ENCODE measurements around the gene CTNNA3. TPM values are rescaled to one million over a fixed set of nuclear protein-coding genes. Genes with fewer than 3 reads are reported as not detected.

CTNNA3 gene
- total RNA-seq, 4 donors from 2014 or later, result 1.5 to 9.8 (median 4.3) TPM

DNA sequence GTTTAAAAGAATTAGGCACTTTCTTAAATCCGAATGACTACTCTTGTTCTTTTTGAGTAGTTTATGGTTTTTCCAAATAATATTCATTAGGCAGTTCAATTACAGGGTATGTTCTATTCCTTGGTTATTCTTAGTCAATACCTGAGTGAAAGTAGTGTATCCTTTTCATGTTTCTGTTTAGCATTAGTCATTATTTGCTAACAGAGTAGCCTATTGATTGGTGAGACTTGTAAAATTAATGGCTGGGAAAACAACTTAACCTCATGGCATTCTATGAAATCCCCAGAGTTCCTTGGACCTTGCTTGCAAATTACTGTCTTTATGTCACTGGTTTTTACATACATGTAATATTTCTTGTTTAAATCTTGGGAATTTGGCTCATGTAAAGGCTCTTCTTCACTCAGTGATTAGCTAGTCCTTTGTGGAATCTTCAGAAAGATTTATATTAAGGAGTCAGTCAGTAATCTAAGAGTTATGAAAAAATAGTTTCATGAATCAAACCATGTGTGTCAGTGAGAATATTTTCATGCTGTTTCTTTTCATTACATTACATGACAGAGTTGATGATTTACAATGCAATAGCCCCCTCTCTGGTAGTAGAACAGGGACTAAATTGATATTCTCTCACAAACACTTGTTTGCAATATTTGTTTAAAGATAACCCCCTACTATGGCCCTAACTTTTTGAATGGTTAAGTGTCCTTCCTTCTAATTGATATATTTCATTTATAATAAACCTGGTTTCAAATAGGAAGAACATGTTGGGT is 851.6 kb downstream of the CTNNA3 start:
- H3K4me3 ChIP-seq, result no peak overlapping the region
- H3K27ac ChIP-seq, result no peak overlapping the region

DNA sequence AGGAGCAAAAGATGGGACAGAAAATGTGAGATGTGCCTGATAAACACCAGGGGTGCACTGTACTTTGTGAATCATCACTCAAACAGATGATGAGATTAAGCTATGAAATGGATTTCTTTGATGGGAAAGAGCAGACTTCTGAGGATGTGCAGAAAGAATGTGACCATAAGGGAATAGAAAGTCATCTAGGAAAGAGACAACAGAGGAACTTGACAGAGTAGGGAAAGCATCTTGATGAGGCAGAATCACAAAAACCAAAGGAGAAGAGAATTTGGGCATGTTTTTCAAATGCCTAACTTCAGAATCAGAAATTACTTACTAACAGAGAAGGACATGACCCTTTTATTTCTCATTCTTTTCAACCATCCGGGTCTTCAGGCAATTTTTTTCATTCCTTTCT is 852.6 kb downstream of the CTNNA3 start:
- intact Hi-C loops (cut with DNase I; ENCODE audit: low total_unique reads), result no loop called here

More for the DNA sequence above, 851.6 kb downstream of the CTNNA3 start:
- no peaks in the 10 kb centered on the region for H3K9me3 ChIP-seq
- TF ChIP-seq POLR2A (IDR thresholded peaks at IDR 0.05), result no peak
- H3K4me1 ChIP-seq, result no peaks in the 10 kb centered on the region
- intact Hi-C loops (cut with DNase I; ENCODE audit: low total_unique reads), result no loop called here
- no peaks in the 10 kb centered on the region for H3K36me3 ChIP-seq
- DNase-seq, result no peak
- H3K27me3 ChIP-seq, result no peaks in the 10 kb centered on the region

DNA sequence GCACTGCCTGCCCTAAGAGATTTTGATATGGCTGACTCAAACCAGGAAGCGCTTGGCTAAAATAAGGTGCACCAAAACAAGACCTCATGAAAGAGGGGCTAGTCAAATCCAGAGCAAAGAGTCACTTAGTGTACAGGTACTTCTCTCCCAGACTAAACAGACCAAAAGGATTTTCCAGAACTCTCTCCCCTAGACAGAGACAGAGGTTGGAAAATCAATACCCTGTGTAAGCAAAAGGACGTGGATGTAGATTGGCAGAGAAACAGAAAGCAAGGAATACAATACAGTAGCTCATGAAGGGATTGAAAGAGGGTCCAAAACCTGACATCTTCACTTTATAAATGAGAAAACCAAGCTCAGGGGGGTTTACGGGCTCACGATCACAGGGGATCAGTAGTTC is 853.1 kb downstream of the CTNNA3 start:
- Histone ChIP-seq H3K4me3 (no peak overlapping the region), H3K27me3 (no peaks in the 10 kb centered on the region), H3K36me3 (no peaks in the 10 kb centered on the region), H3K27ac (no peak overlapping the region), H3K4me1 (no peaks in the 10 kb centered on the region), H3K9me3 (no peaks in the 10 kb centered on the region)
- DNase-seq, result no peak
- intact Hi-C loops (cut with DNase I; ENCODE audit: low total_unique reads), result no loop called here
- no peak for TF ChIP-seq POLR2A (IDR thresholded peaks at IDR 0.05)
- TF ChIP-seq, protein P1, sequence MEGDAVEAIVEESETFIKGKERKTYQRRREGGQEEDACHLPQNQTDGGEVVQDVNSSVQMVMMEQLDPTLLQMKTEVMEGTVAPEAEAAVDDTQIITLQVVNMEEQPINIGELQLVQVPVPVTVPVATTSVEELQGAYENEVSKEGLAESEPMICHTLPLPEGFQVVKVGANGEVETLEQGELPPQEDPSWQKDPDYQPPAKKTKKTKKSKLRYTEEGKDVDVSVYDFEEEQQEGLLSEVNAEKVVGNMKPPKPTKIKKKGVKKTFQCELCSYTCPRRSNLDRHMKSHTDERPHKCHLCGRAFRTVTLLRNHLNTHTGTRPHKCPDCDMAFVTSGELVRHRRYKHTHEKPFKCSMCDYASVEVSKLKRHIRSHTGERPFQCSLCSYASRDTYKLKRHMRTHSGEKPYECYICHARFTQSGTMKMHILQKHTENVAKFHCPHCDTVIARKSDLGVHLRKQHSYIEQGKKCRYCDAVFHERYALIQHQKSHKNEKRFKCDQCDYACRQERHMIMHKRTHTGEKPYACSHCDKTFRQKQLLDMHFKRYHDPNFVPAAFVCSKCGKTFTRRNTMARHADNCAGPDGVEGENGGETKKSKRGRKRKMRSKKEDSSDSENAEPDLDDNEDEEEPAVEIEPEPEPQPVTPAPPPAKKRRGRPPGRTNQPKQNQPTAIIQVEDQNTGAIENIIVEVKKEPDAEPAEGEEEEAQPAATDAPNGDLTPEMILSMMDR (IDR thresholded peaks at IDR 0.05), result no peak

More for the DNA sequence above, 852.6 kb downstream of the CTNNA3 start:
- no peak for DNase-seq
- Histone ChIP-seq H3K27me3 (no peaks in the 10 kb centered on the region), H3K4me1 (no peaks in the 10 kb centered on the region), H3K9me3 (no peaks in the 10 kb centered on the region), H3K27ac (no peak overlapping the region), H3K36me3 (no peaks in the 10 kb centered on the region), H3K4me3 (no peak overlapping the region)
- TF ChIP-seq, protein P1 (IDR thresholded peaks at IDR 0.05), result no peak
- no peak for TF ChIP-seq POLR2A (IDR thresholded peaks at IDR 0.05)

DNA sequence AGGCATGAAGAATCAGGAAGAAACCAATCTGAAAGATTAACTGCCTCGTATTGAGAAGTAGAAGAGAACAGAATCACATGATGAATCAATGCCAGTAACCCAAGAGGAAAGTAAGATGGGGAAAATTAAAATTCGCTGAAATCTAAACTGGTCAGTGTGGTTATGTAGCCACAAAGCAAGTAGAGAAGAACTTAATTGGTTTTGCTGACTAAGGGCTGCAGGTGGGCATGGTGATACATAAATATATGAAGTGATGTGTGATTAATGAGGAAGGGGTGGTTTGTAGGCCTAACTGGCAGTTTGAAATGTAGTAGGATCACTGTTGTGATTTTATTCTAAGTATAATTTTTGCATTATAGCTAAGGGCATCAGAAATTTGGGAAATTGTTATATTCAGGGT is 853.6 kb downstream of the CTNNA3 start:
- TF ChIP-seq, protein P1 (IDR thresholded peaks at IDR 0.05), result no peak
- TF ChIP-seq POLR2A (IDR thresholded peaks at IDR 0.05), result no peak
- Histone ChIP-seq H3K27me3 (no peaks in the 10 kb centered on the region), H3K27ac (no peak overlapping the region), H3K36me3 (no peaks in the 10 kb centered on the region), H3K4me3 (no peak overlapping the region), H3K9me3 (no peaks in the 10 kb centered on the region), H3K4me1 (no peaks in the 10 kb centered on the region)
- DNase-seq, result no peak
- intact Hi-C loops (cut with DNase I; ENCODE audit: low total_unique reads), result no loop called here

DNA sequence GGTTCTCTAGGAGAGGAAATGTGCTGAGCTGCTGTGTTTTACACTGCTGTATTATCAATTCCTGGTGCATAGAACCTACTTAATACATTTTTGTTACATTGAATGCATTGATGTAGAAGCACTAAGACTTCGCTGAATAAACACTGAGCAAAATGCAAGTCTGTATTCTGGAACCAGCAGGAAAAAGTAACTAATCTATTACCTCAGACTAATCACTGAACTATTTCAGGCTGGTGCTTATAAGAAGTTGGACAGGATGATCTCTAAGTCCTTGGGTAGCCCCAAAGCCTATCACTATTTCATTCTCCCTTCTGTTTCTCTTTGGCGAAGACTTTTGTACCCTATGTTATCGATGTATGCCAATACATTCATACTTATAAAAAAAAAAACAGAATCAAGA is 857.3 kb downstream of the CTNNA3 start:
- H3K4me1 ChIP-seq, result no peaks in the 10 kb centered on the region
- DNase-seq, result no peak
- intact Hi-C loops (cut with DNase I; ENCODE audit: low total_unique reads), result no loop called here
- no peaks in the 10 kb centered on the region for H3K9me3 ChIP-seq
- H3K27me3 ChIP-seq, result no peaks in the 10 kb centered on the region
- H3K27ac ChIP-seq, result no peak overlapping the region
- H3K4me3 ChIP-seq, result no peak overlapping the region
- no peaks in the 10 kb centered on the region for H3K36me3 ChIP-seq
- TF ChIP-seq, protein P1 (IDR thresholded peaks at IDR 0.05), result no peak
- no peak for TF ChIP-seq POLR2A (IDR thresholded peaks at IDR 0.05)

Measured in uterus (tissue), 4 donors.